Measurements from ENCODE around the gene CORO1C.

Gene CORO1C

GRCh38 chr12:108702595-108703320 lies 28.6 kb downstream of the CORO1C start:
- no peak overlapping the region for H3K4me3 ChIP-seq (ENCODE audit: low read depth, low read length)

DNA sequence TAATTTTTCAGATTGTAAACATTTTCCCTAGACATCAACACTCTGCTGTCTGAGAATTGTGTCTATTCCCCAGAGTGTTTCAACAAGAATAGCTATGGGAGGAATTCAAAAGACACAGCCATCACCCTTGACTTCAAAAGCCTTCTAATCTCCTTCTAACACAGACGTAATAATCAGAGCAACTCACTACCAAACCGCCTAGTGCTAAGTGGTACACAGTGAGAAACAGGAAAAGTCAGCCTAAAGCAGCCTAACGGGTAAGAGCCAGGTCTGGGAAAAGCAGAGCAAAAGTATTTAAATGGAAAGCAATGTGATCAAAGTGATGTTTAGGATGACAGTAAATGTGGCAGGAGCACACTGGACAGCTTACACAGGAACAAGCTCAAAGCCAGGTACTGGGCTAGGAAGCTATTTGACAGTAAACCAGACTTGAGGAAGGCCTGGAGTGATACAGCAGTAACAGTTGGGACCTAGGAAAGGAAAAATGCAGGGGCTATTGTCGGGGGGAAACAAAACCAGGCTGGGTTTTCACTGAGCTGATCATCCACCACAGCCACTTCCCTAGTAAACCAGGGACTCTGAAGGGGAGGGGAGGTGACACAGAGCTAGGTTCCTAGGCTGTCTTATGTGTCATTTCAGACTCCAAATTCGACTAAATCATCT lies 29.4 kb downstream of the CORO1C start:
- H3K4me3 ChIP-seq (ENCODE audit: low read depth, low read length): no peak overlapping the region
- TF ChIP-seq CTCF (conservative IDR thresholded peaks at IDR 0.05; ENCODE audit: low read depth, low read length): no peak
- DNase-seq (ENCODE audit: low read depth): peak; percentile 85

More at GRCh38 chr12:108702595-108703320, 28.6 kb downstream of the CORO1C start:
- TF ChIP-seq CTCF (conservative IDR thresholded peaks at IDR 0.05; ENCODE audit: low read depth, low read length): no peak
- DNase-seq (ENCODE audit: low read depth): no peak

- TF ChIP-seq CTCF (conservative IDR thresholded peaks at IDR 0.05; ENCODE audit: low read depth, low read length): no peak
- no peak for DNase-seq (ENCODE audit: low read depth)
- no peak overlapping the region for H3K4me3 ChIP-seq (ENCODE audit: low read depth, low read length)
These were observed 30.3 kb downstream of the CORO1C start for GRCh38 chr12:108700833-108701541.

GRCh38 chr12:108699955-108700563 lies 31.3 kb downstream of the CORO1C start:
- no peak for TF ChIP-seq CTCF (conservative IDR thresholded peaks at IDR 0.05; ENCODE audit: low read depth, low read length)
- peak; percentile 51 for DNase-seq (ENCODE audit: low read depth)
- H3K4me3 ChIP-seq (ENCODE audit: low read depth, low read length): no peak overlapping the region

DNA sequence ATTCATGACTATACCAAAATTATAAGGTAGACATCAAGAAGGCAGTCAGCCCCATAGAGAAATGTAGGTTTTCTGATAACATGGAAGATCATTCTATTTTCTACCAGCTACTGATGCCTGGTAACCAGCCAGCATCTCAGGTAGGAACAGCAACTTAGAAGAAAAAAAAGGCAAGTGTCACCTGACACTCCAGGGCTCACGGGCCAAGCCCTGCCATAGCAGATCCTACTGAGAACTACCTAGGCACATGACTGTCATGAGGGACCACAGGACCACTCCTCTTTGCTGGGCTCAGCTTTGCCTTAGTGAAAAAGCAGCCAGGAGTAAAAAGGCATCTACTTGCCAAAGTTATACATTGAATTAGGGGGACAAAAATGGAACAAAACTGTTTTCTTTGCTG lies 33.4 kb downstream of the CORO1C start:
- H3K4me3 ChIP-seq (ENCODE audit: low read depth, low read length): no peak overlapping the region
- no peak for TF ChIP-seq CTCF (conservative IDR thresholded peaks at IDR 0.05; ENCODE audit: low read depth, low read length)
- DNase-seq (ENCODE audit: low read depth): no peak

DNA sequence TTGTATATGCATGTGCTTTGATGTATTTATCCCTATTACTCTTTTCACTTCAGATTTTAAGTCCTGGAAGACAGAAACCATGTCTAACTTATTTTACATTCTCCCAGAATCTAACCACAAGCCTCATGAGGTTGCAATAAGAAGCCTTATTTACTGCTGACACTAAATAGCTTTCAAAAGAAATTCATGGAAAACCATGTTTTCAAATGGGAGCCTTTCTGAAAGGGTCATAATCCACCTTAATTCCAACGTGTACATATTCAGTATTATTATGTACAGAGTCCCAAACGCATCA lies 34.4 kb downstream of the CORO1C start:
- H3K4me3 ChIP-seq (ENCODE audit: low read depth, low read length): no peak overlapping the region
- no peak for TF ChIP-seq CTCF (conservative IDR thresholded peaks at IDR 0.05; ENCODE audit: low read depth, low read length)
- DNase-seq (ENCODE audit: low read depth): no peak
